ENCODE data around the gene MYLK3. TPM values are rescaled to one million over a fixed set of nuclear protein-coding genes. Genes with fewer than 3 reads are reported as not detected.

The MYLK3 gene
- total RNA-seq, 1 donor from 2014 or later, result 0.43 TPM

DNA sequence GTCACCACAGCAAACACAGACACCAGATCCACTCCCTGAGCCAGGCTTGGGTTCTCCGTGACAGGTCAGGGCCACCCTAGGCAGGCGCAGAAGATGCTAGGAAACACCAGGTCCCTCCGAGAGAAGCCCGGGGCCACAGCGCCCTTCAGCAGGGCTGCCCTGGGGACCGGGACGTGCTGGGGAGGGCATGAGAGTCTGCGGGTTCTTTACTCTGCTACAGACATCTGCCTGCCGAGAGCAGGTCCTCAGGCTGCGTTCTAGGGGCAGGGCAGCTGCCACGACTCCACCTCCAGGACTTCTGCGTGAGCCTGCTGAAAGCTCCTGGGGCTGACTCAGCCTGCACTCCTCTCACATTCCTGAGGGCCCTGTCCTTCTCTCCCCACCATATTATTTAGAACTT lies 11.4 kb downstream of the MYLK3 start:
- H3K27ac ChIP-seq, result no peak overlapping the region
- intact Hi-C loops (cut with DNase I), result no loop called here
- H3K36me3 ChIP-seq, result no peaks in the 10 kb centered on the region
- H3K9me3 ChIP-seq, result no peaks in the 10 kb centered on the region
- ATAC-seq (no peak), DNase-seq (peak; percentile 59)
- H3K4me1 ChIP-seq, result no peaks in the 10 kb centered on the region
- TF ChIP-seq, protein P1, sequence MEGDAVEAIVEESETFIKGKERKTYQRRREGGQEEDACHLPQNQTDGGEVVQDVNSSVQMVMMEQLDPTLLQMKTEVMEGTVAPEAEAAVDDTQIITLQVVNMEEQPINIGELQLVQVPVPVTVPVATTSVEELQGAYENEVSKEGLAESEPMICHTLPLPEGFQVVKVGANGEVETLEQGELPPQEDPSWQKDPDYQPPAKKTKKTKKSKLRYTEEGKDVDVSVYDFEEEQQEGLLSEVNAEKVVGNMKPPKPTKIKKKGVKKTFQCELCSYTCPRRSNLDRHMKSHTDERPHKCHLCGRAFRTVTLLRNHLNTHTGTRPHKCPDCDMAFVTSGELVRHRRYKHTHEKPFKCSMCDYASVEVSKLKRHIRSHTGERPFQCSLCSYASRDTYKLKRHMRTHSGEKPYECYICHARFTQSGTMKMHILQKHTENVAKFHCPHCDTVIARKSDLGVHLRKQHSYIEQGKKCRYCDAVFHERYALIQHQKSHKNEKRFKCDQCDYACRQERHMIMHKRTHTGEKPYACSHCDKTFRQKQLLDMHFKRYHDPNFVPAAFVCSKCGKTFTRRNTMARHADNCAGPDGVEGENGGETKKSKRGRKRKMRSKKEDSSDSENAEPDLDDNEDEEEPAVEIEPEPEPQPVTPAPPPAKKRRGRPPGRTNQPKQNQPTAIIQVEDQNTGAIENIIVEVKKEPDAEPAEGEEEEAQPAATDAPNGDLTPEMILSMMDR (IDR thresholded peaks at IDR 0.05), result no peak
- H3K27me3 ChIP-seq, result no peaks in the 10 kb centered on the region
- no peak overlapping the region for H3K4me3 ChIP-seq

GRCh38 chr16:46733319-46733830 lies 14.8 kb downstream of the MYLK3 start:
- DNase-seq (no peak), ATAC-seq (no peak)
- Histone ChIP-seq H3K27ac (no peak overlapping the region), H3K9me3 (no peaks in the 10 kb centered on the region), H3K4me3 (no peak overlapping the region), H3K4me1 (no peaks in the 10 kb centered on the region), H3K27me3 (no peaks in the 10 kb centered on the region), H3K36me3 (no peaks in the 10 kb centered on the region)
- TF ChIP-seq, protein P1 (IDR thresholded peaks at IDR 0.05), result no peak
- intact Hi-C loops (cut with DNase I), result no loop called here

GRCh38 chr16:46732561-46732960 lies 15.6 kb downstream of the MYLK3 start:
- H3K4me1 ChIP-seq, result no peaks in the 10 kb centered on the region
- TF ChIP-seq, protein P1 (IDR thresholded peaks at IDR 0.05), result no peak
- ATAC-seq, result no peak
- H3K27me3 ChIP-seq, result no peaks in the 10 kb centered on the region
- no peak overlapping the region for H3K4me3 ChIP-seq
- no peaks in the 10 kb centered on the region for H3K36me3 ChIP-seq
- DNase-seq, result no peak
- H3K9me3 ChIP-seq, result no peaks in the 10 kb centered on the region
- intact Hi-C loops (cut with DNase I), result no loop called here
- no peak overlapping the region for H3K27ac ChIP-seq

DNA sequence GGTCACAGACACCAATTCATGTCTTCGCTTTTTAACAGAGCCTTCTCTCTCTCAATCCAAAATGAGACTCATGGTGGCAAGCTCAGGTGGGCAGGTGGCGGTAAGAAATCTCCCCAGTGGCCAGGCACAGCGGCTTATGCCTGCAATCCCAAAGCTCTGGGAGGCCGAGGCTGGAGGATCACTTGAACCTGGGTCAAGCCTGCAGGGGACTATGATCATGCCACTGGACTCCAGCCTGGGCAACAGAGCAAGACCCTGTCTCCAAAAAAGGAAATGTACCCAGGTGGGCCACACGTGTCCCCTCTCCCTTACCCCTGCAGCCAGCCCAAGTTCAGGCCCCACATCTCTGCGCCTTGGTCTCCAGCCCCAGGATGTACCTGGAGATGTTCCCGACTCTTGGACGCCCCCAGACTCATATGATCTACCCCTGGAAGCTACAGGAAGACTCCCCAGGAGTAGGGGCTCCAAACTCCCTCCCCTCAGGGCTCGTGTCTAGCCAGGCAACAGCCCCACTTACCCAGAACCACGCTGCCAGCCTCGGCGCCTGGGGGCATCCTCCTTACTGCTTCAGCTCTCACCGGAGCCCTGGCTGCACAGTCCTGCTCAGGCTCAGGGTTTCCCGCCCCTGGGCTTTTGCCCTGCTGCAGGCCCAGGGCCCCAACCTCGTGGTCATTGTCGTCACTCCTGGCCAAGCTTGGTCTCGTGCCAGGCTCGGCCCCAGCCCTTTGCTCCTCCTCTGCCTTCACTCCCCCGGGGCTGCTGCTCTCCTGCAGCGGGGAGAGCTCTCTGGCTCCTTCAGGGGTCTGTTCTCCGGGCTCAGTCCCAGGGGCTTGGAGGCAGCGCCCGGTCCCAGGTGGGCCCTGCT lies 16.2 kb downstream of the MYLK3 start:
- intact Hi-C loops (cut with DNase I), result no loop called here
- Histone ChIP-seq H3K4me3 (no peak overlapping the region), H3K9me3 (no peaks in the 10 kb centered on the region), H3K27me3 (no peaks in the 10 kb centered on the region), H3K4me1 (no peaks in the 10 kb centered on the region), H3K27ac (no peak overlapping the region), H3K36me3 (no peaks in the 10 kb centered on the region)
- TF ChIP-seq, protein P1 (IDR thresholded peaks at IDR 0.05), result no peak
- DNase-seq (no peak), ATAC-seq (no peak)

- Histone ChIP-seq H3K27me3 (no peaks in the 10 kb centered on the region), H3K9me3 (no peaks in the 10 kb centered on the region), H3K27ac (no peak overlapping the region), H3K4me1 (no peaks in the 10 kb centered on the region), H3K4me3 (no peak overlapping the region), H3K36me3 (no peaks in the 10 kb centered on the region)
- DNase-seq, result no peak
- intact Hi-C loops (cut with DNase I), result no loop called here
- no peak for ATAC-seq
- TF ChIP-seq, protein P1 (IDR thresholded peaks at IDR 0.05), result no peak
These were observed 17.1 kb downstream of the MYLK3 start for GRCh38 chr16:46730801-46731690.
